Ovary (tissue), 9 donors: ENCODE results near the gene CYP4F22. TPM values are rescaled to one million over a fixed set of nuclear protein-coding genes. Genes with fewer than 3 reads are reported as not detected.

Experiments used
- DNase-seq, 5 donors: peaks; one replicate each; pipeline ENCODE4 v3.0.0-alpha.2; 2019 to 2020
- H3K27ac ChIP-seq, 2 donors: fragments of 200-600 bp; one replicate each; pipeline versions ENCODE4 v1.5.1 to v1.8.0; 2019 to 2022
- H3K27me3 ChIP-seq: fragments of 200-600 bp; one replicate; pipeline ENCODE4 v1.8.0; 2022
- H3K36me3 ChIP-seq: fragments of 200-600 bp; sonication (generic); one replicate; pipeline ENCODE4 v1.5.1; 2019
- H3K4me1 ChIP-seq: one replicate; pipeline ENCODE4 v1.8.1; 2013; ENCODE audit warnings: mild to moderate bottlenecking, moderate library complexity; ENCODE audit not compliant: insufficient read depth
- H3K4me3 ChIP-seq: fragments of 200-600 bp; sonication (generic); one replicate; pipeline ENCODE4 v1.5.1; 2017
- H3K9me3 ChIP-seq, 2 donors: fragments of 200-600 bp in 1 of 2; sonication (generic) in 1 of 2; one replicate each; pipeline versions ENCODE4 v1.5.1 to v1.8.1; 2013 to 2019; ENCODE audit warnings: mild to moderate bottlenecking in 1 of 2, moderate library complexity in 1 of 2
- EP300 ChIP-seq: sonication (generic); formaldehyde crosslinking; IDR thresholded peaks from one replicate; pipeline ENCODE4 v1.6.1; 2017; ENCODE audit warnings: antibody characterized with exemption
- POLR2A ChIP-seq: fragments of 450-650 bp; IDR thresholded peaks from one replicate; pipeline ENCODE4 v1.6.1; 2017; ENCODE audit warnings: antibody characterized with exemption, mild to moderate bottlenecking, moderate library complexity
- WGBS, 3 donors: extraction: QIAGEN DNeasy Blood & Tissue Kit in 1 of 3; methylation state at CpG; one replicate each; pipeline versions ENCODE4 v1.1.5 to v1.1.7; 2013 to 2017; 5-methylcytosine and 5-hydroxymethylcytosine counted together
- intact Hi-C, 4 donors: fragments of 100-400 bp; cut with DNase I; formaldehyde crosslinking; loops; one replicate each; pipeline versions ENCODE4 v1.11.0 to v1.15.1; 2022 to 2023
- polyA plus RNA-seq, 2 donors: library from polyadenylated mRNA; stranded (reverse); fragments of 200-250 nt in 1 of 2; fragments of 350-450 nt in 1 of 2; fragmentation: Illumina TruSeq in 1 of 2; extraction: RNeasy Lipid Tissue Mini Kit (QIAGEN cat#74804) in 1 of 2; gene quantifications; one replicate each; pipeline ENCODE4 v1.2.3, GENCODE V29; 2013 to 2014
- total RNA-seq, 7 donors: library from RNA; depleted of rRNA in 2 of 7; stranded (reverse); fragments of >200 nt in 2 of 7; fragmentation: NEBNext Ultra II Directional in 3 of 7; extraction: Animal tissue kit (Norgen Biotek cat#: 25700) in 3 of 7; gene quantifications; one replicate each; pipeline versions ENCODE4 v1.1.0 to v1.2.4, GENCODE V29; 2016 to 2023
- TF ChIP-seq, protein P1 (sequence below), 3 donors: fragments of 450-650 bp in 2 of 3; fragments of 200-600 bp in 1 of 3; IDR thresholded peaks; one replicate each; pipeline versions ENCODE4 v1.5.1 to v1.8.0; 2016 to 2022; ENCODE audit warnings: antibody characterized with exemption in 3 of 3, mild to moderate bottlenecking in 1 of 3
- donor health status: DM: no; HTN: no; CAD: no; lungs with moderate emphysema.
- donor health status: DM: no; HTN: no; CAD: no.
- donor health status: Bipolar disorder and iron deficiency.
- donor health status: DM: yes; HTN: yes; CAD: no.
- donor health status: DM: no; HTN: no; CAD: no.
- donor health status: DM: yes; HTN: yes; CAD: no.

The CYP4F22 gene
- total and polyA plus RNA-seq, 9 donors, result 0.08 to 0.13 (median 0.13) TPM; not detected in 6

DNA sequence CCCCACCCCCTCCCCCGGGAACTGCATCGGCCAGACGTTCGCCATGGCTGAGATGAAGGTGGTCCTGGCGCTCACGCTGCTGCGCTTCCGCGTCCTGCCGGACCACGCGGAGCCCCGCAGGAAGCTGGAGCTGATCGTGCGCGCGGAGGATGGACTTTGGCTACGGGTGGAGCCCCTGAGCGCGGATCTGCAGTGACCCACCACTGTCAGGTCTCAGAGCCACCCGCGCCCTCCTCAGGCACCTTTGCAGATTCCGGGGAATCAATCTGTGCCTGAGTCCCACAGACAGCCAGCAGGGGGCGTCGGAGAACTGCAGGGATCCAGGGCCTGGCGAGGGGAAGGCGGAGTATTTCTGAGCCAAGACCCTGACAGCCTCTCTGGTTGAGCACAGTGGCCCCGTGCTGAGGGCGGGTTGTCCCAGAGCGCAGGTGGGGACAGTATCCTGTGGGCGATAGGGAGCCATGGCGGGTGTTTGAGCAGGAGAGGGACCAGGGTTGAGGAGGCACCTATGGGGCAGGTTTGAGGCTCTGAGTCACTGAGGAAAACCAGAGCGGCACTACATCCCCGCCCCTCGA lies 76.3 kb downstream of the CYP4F22 start:
- TF ChIP-seq, protein P1, sequence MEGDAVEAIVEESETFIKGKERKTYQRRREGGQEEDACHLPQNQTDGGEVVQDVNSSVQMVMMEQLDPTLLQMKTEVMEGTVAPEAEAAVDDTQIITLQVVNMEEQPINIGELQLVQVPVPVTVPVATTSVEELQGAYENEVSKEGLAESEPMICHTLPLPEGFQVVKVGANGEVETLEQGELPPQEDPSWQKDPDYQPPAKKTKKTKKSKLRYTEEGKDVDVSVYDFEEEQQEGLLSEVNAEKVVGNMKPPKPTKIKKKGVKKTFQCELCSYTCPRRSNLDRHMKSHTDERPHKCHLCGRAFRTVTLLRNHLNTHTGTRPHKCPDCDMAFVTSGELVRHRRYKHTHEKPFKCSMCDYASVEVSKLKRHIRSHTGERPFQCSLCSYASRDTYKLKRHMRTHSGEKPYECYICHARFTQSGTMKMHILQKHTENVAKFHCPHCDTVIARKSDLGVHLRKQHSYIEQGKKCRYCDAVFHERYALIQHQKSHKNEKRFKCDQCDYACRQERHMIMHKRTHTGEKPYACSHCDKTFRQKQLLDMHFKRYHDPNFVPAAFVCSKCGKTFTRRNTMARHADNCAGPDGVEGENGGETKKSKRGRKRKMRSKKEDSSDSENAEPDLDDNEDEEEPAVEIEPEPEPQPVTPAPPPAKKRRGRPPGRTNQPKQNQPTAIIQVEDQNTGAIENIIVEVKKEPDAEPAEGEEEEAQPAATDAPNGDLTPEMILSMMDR (IDR thresholded peaks at IDR 0.05), result peak; percentile 78 to 82 (median 80)
- TF ChIP-seq POLR2A, result no peak
- DNase-seq, result peak; percentile 77 to 87 (median 83)
- no peaks in the 10 kb centered on the region for H3K4me1 ChIP-seq
- no peaks in the 10 kb centered on the region for H3K36me3 ChIP-seq
- no peak overlapping the region for H3K27ac ChIP-seq
- no peaks in the 10 kb centered on the region for H3K9me3 ChIP-seq
- H3K27me3 ChIP-seq, result no peaks in the 10 kb centered on the region
- H3K4me3 ChIP-seq, result no peak overlapping the region
- intact Hi-C loops, result no loop called here
- WGBS, 3 donors, result 5 to 8% (median 6%) methylated on average over 31 to 35 of the region's 35 CpGs

DNA sequence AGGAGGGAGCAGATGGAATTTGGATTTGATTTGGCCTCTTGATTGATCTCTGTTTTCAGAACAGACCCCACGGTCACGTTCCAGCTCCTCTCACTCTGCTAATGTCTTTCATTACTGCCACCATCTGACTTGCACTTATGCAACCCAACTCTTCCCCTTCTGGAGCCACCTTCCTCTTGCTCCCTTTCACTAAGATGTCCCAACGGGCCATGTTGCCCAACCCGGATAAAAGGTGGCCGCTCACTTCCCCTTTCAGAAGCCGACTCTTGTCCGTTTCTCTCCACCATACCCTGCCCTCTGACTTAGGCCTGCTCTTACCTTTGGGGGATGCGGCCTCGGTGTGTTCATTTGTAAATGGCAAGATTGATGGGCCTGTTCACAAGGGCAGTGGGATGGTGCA lies 79.3 kb downstream of the CYP4F22 start:
- H3K4me3 ChIP-seq, result no peak overlapping the region
- no peaks in the 10 kb centered on the region for H3K9me3 ChIP-seq
- no peaks in the 10 kb centered on the region for H3K27me3 ChIP-seq
- H3K4me1 ChIP-seq, result no peaks in the 10 kb centered on the region
- intact Hi-C loops, result no loop called here
- no peak for DNase-seq
- whole genome bisulfite sequencing, 3 donors, result 74 to 84% (median 81%) methylated on average over 9 of the region's 9 CpGs
- no peak for TF ChIP-seq POLR2A
- TF ChIP-seq, protein P1 (IDR thresholded peaks at IDR 0.05), result no peak
- H3K27ac ChIP-seq, result no peak overlapping the region
- no peaks in the 10 kb centered on the region for H3K36me3 ChIP-seq

DNA sequence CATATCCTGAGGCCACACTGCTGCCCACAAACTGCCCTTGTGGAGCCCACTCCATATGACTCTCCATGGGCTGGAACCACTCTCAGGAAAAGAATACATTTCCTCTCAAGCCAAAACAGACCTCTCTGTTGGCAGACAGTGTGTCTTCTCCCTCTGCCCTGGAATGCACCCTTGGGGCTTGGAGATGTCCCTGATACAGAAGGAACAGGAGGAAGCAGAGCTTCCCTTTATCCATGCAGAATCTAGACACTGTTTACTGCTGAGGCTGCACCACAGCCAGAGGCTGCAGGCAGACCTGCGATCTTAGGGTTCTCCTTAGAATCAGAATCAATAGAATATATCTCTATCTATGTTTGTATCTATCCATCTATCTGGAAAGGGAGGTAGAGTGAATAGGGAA lies 79.9 kb downstream of the CYP4F22 start:
- 85 to 100% (median 96%) methylated on average over 1 of the region's 1 CpG for WGBS, 3 donors
- DNase-seq, result no peak
- intact Hi-C loops, result no loop called here
- H3K4me3 ChIP-seq, result no peak overlapping the region
- no peaks in the 10 kb centered on the region for H3K36me3 ChIP-seq
- H3K9me3 ChIP-seq, result peaks cover 0 to 3% of the 10 kb centered on the region in 2 donors
- no peaks in the 10 kb centered on the region for H3K27me3 ChIP-seq
- TF ChIP-seq POLR2A (no peak), EP300 (no peak)
- TF ChIP-seq, protein P1 (IDR thresholded peaks at IDR 0.05), result no peak
- no peak overlapping the region for H3K27ac ChIP-seq
- no peaks in the 10 kb centered on the region for H3K4me1 ChIP-seq

DNA sequence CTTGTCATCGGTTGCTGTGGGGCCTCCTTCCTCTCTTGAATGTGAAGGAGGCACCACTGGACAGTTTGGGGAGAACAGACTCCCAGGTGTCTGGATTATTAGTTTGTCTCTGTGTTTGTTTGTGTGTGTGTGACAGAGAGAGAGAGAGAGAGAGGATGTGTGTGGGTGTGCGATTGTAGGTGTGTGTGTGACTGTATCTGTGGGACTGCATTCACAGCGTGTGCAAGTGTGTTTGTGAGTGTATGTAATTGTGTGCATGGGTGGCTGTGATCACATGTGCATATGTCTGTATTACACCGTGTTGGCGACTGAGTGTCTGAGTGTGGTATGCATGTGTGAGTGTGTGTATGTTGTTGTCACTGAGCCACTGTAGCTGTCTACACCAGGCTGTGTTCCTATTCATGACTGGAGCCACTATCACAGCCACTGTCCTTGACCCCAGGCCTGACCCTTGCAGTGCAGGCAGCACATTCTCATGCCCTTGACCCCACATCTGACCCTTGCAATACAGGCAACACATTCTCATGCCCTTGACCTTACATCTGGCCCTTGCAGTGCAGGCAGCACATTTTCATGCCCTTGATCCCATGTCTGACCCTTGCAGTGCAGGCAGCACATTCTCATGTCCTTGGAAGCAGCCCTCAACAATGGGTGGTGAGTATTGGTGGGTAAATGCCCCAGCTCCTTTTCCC lies 81.6 kb downstream of the CYP4F22 start:
- Histone ChIP-seq H3K4me3 (no peak overlapping the region), H3K36me3 (no peaks in the 10 kb centered on the region), H3K9me3 (peaks cover 0 to 3% of the 10 kb centered on the region in 2 donors), H3K4me1 (no peaks in the 10 kb centered on the region), H3K27me3 (no peaks in the 10 kb centered on the region), H3K27ac (no peak overlapping the region)
- no peak for DNase-seq
- 75 to 91% (median 75%) methylated on average over 5 of the region's 5 CpGs for WGBS, 3 donors
- TF ChIP-seq POLR2A, result no peak
- TF ChIP-seq, protein P1 (IDR thresholded peaks at IDR 0.05), result no peak
- TF ChIP-seq EP300, result no peak
- intact Hi-C loops, result no loop called here
